Sigmoid colon (tissue), 7 donors: ENCODE results near the gene TGFBR2. TPM values are rescaled to one million over a fixed set of nuclear protein-coding genes. Genes with fewer than 3 reads are reported as not detected.

Experiments used
- DNase-seq: peaks from one replicate; pipeline ENCODE4 v3.0.0-alpha.2; 2019
- H3K27ac ChIP-seq, 4 donors: fragments of 200-600 bp; sonication (generic); one replicate each; pipeline ENCODE4 v1.5.1; 2016 to 2019; ENCODE audit warnings: mild to moderate bottlenecking in 1 of 4
- H3K27me3 ChIP-seq, 3 donors: fragments of 200-600 bp; sonication (generic); one replicate each; pipeline ENCODE4 v1.5.1; 2019; ENCODE audit warnings: mild to moderate bottlenecking in 1 of 3
- H3K36me3 ChIP-seq, 4 donors: fragments of 200-600 bp; sonication (generic); one replicate each; pipeline ENCODE4 v1.5.1; 2016 to 2019
- H3K4me1 ChIP-seq, 4 donors: fragments of 200-600 bp; sonication (generic); one replicate each; pipeline ENCODE4 v1.5.1; 2017 to 2019
- H3K4me3 ChIP-seq, 4 donors: fragments of 200-600 bp; sonication (generic); one replicate each; pipeline ENCODE4 v1.5.1; 2017 to 2019; ENCODE audit warnings: mild to moderate bottlenecking in 2 of 4, moderate library complexity in 1 of 4
- H3K9me3 ChIP-seq, 4 donors: fragments of 200-600 bp in 3 of 4; sonication (generic) in 3 of 4; one replicate each; pipeline versions ENCODE4 v1.5.1 to v1.6.1; 2013 to 2019
- CTCF ChIP-seq, 4 experiments: fragments of 450-650 bp in 3 of 4; fragments of 200-600 bp in 1 of 4; IDR thresholded peaks; one replicate each; pipeline ENCODE4 v1.5.1; 2016 to 2019; ENCODE audit warnings: antibody characterized with exemption in 4 of 4, mild to moderate bottlenecking in 3 of 4, moderate library complexity in 2 of 4
- EP300 ChIP-seq, 4 donors: sonication (generic); formaldehyde crosslinking; IDR thresholded peaks; one replicate each; pipeline ENCODE4 v1.6.1; 2017; ENCODE audit warnings: antibody characterized with exemption in 4 of 4
- POLR2A ChIP-seq, 2 donors: fragments of 450-650 bp; IDR thresholded peaks; one replicate each; pipeline ENCODE4 v1.6.1; 2016; ENCODE audit warnings: antibody characterized with exemption in 2 of 2, mild to moderate bottlenecking in 2 of 2, moderate library complexity in 2 of 2
- POLR2AphosphoS5 ChIP-seq, 4 donors: sonication (generic); formaldehyde crosslinking; IDR thresholded peaks; one replicate each; pipeline ENCODE4 v1.6.1; 2017; ENCODE audit warnings: antibody characterized with exemption in 4 of 4
- WGBS, 2 donors: extraction: QIAGEN DNeasy Blood & Tissue Kit; methylation state at CpG; one replicate each; pipeline ENCODE4 v1.1.7; 2013; 5-methylcytosine and 5-hydroxymethylcytosine counted together
- intact Hi-C: fragments of 100-400 bp; cut with DNase I; formaldehyde crosslinking; loops from one replicate; pipeline ENCODE4 v1.15.1; 2023
- polyA plus RNA-seq, 3 donors: library from polyadenylated mRNA; stranded (reverse); fragments of 200-250 nt; gene quantifications; one replicate each; pipeline ENCODE4 v1.2.3, GENCODE V29; 2013
- total RNA-seq, 4 donors: library from RNA; depleted of rRNA; stranded (reverse); fragments of >200 nt; gene quantifications; one replicate each; pipeline ENCODE4 v1.1.0, GENCODE V29; 2016
- donor health status: healthy with polysubstance abuse.
- donor health status: Bipolar disorder and iron deficiency.
- donor health status: healthy.

The TGFBR2 gene
- total and polyA plus RNA-seq, 7 donors: 9.9 to 243 (median 215) TPM

- Histone ChIP-seq H3K9me3 (no peaks in the 10 kb centered on the region), H3K4me3 (no peak overlapping the region), H3K4me1 (peaks cover 0 to 56% (median 43%) of the 10 kb centered on the region in 4 donors), H3K27me3 (no peaks in the 10 kb centered on the region), H3K36me3 (peaks cover 0 to 64% (median 2%) of the 10 kb centered on the region in 4 donors), H3K27ac (no peak overlapping the region)
- 94 to 95% methylated on average over 6 of the region's 6 CpGs for WGBS, 2 donors
- TF ChIP-seq EP300 (IDR thresholded peaks at IDR 0.05): no peak
- TF ChIP-seq POLR2AphosphoS5 (IDR thresholded peaks at IDR 0.05): peak in 1 of 4 donors; percentile 10
- no peak for TF ChIP-seq CTCF (IDR thresholded peaks at IDR 0.05)
- TF ChIP-seq POLR2A (IDR thresholded peaks at IDR 0.05): no peak
- intact Hi-C loops: loop anchor here (2.0 kb wide), 1 partner anchor 583 kb away; no protein-coding TSS in a partner anchor
- no peak for DNase-seq
Observed at GRCh38 chr3:30695302-30696061, 89.1 kb downstream of the TGFBR2 start.

- no peak overlapping the region for H3K4me3 ChIP-seq
- no peak overlapping the region for H3K27ac ChIP-seq
- WGBS, 2 donors: 75 to 85% methylated on average over 3 of the region's 3 CpGs
- intact Hi-C loops: loop anchor here (2.0 kb wide), 1 partner anchor 584 kb away; no protein-coding TSS in a partner anchor
- no peaks in the 10 kb centered on the region for H3K27me3 ChIP-seq
- peaks cover 0 to 55% (median 2%) of the 10 kb centered on the region in 4 donors for H3K36me3 ChIP-seq
- H3K9me3 ChIP-seq: no peaks in the 10 kb centered on the region
- DNase-seq: no peak
- peaks cover 0 to 46% (median 34%) of the 10 kb centered on the region in 4 donors for H3K4me1 ChIP-seq
- TF ChIP-seq POLR2A (IDR thresholded peaks at IDR 0.05) (no peak), POLR2AphosphoS5 (IDR thresholded peaks at IDR 0.05) (peak in 2 of 4 donors; percentile 30 to 33), CTCF (IDR thresholded peaks at IDR 0.05) (no peak), EP300 (IDR thresholded peaks at IDR 0.05) (no peak)
Observed at GRCh38 chr3:30696403-30696819, 90.0 kb downstream of the TGFBR2 start.

GRCh38 chr3:30696896-30697295 lies 90.5 kb downstream of the TGFBR2 start:
- peaks cover 0 to 50% (median 2%) of the 10 kb centered on the region in 4 donors for H3K36me3 ChIP-seq
- no peak for TF ChIP-seq EP300 (IDR thresholded peaks at IDR 0.05)
- TF ChIP-seq POLR2AphosphoS5 (IDR thresholded peaks at IDR 0.05): no peak
- TF ChIP-seq CTCF (IDR thresholded peaks at IDR 0.05): no peak
- TF ChIP-seq POLR2A (IDR thresholded peaks at IDR 0.05): no peak
- DNase-seq: no peak
- intact Hi-C loops: loop anchor here (2.0 kb wide), 1 partner anchor 584 kb away; no protein-coding TSS in a partner anchor
- WGBS, 2 donors: 89 to 92% methylated on average over 2 of the region's 2 CpGs
- no peak overlapping the region for H3K4me3 ChIP-seq
- H3K27ac ChIP-seq: no peak overlapping the region
- no peaks in the 10 kb centered on the region for H3K27me3 ChIP-seq
- no peaks in the 10 kb centered on the region for H3K9me3 ChIP-seq
- H3K4me1 ChIP-seq: peaks cover 0 to 41% (median 31%) of the 10 kb centered on the region in 4 donors

GRCh38 chr3:30698549-30698948 lies 92.1 kb downstream of the TGFBR2 start:
- Histone ChIP-seq H3K27me3 (no peaks in the 10 kb centered on the region), H3K4me3 (no peak overlapping the region), H3K27ac (no peak overlapping the region), H3K36me3 (peaks cover 0 to 38% (median 2%) of the 10 kb centered on the region in 4 donors), H3K4me1 (peaks cover 0 to 25% (median 20%) of the 10 kb centered on the region in 4 donors), H3K9me3 (no peaks in the 10 kb centered on the region)
- no peak for TF ChIP-seq CTCF (IDR thresholded peaks at IDR 0.05)
- TF ChIP-seq EP300 (IDR thresholded peaks at IDR 0.05): no peak
- no peak for TF ChIP-seq POLR2AphosphoS5 (IDR thresholded peaks at IDR 0.05)
- no peak for TF ChIP-seq POLR2A (IDR thresholded peaks at IDR 0.05)
- 71 to 72% methylated on average over 2 of the region's 2 CpGs for WGBS, 2 donors
- no peak for DNase-seq
- intact Hi-C loops: no loop called here
